Peyer's patch (tissue), 4 donors: Measurements from ENCODE around the gene SCLY. TPM values are rescaled to one million over a fixed set of nuclear protein-coding genes. Genes with fewer than 3 reads are reported as not detected.

Experiments
- DNase-seq, 3 donors: peaks; one replicate each; pipeline ENCODE4 v3.0.0-alpha.2; 2017 to 2019
- H3K27ac ChIP-seq, 4 donors: fragments of 200-600 bp; sonication (generic); one replicate each; pipeline ENCODE4 v1.5.1; 2016 to 2019
- H3K27me3 ChIP-seq, 2 donors: fragments of 200-600 bp; sonication (generic); one replicate each; pipeline ENCODE4 v1.5.1; 2019
- H3K36me3 ChIP-seq, 3 donors: fragments of 200-600 bp; sonication (generic); one replicate each; pipeline ENCODE4 v1.5.1; 2016 to 2019
- H3K4me1 ChIP-seq, 4 donors: fragments of 200-600 bp; sonication (generic); one replicate each; pipeline ENCODE4 v1.5.1; 2016 to 2019
- H3K4me3 ChIP-seq, 4 donors: fragments of 200-600 bp; sonication (generic); 1 replicate in 3 of 4; 2 replicates in 1 of 4; pipeline ENCODE4 v1.5.1; 2016 to 2019; ENCODE audit warnings: mild to moderate bottlenecking in 1 of 4
- H3K9me3 ChIP-seq, 4 donors: fragments of 200-600 bp; sonication (generic); one replicate each; pipeline ENCODE4 v1.5.1; 2016 to 2019; ENCODE audit warnings: mild to moderate bottlenecking in 1 of 4
- POLR2A ChIP-seq, 2 donors: fragments of 450-650 bp; IDR thresholded peaks; one replicate each; pipeline ENCODE4 v1.5.1; 2017; ENCODE audit warnings: antibody characterized with exemption in 2 of 2, mild to moderate bottlenecking in 2 of 2, moderate library complexity in 2 of 2
- total RNA-seq, 4 donors: library from RNA; depleted of rRNA; stranded (reverse); fragments of >200 nt; gene quantifications; one replicate each; pipeline ENCODE4 v1.1.0, GENCODE V29; 2016
- TF ChIP-seq, protein P1 (sequence below), 6 experiments: fragments of 450-650 bp in 4 of 6; fragments of 200-600 bp in 2 of 6; sonication (generic) in 1 of 6; IDR thresholded peaks; one replicate each; pipeline ENCODE4 v1.5.1; 2017 to 2019; ENCODE audit warnings: antibody characterized with exemption in 6 of 6, mild to moderate bottlenecking in 3 of 6, moderate library complexity in 1 of 6

The SCLY gene
- total RNA-seq, 4 donors from 2014 or later: 13.2 to 45.2 (median 24.2) TPM

- no peak overlapping the region for H3K4me3 ChIP-seq
- H3K9me3 ChIP-seq: no peaks in the 10 kb centered on the region
- TF ChIP-seq, protein P1, sequence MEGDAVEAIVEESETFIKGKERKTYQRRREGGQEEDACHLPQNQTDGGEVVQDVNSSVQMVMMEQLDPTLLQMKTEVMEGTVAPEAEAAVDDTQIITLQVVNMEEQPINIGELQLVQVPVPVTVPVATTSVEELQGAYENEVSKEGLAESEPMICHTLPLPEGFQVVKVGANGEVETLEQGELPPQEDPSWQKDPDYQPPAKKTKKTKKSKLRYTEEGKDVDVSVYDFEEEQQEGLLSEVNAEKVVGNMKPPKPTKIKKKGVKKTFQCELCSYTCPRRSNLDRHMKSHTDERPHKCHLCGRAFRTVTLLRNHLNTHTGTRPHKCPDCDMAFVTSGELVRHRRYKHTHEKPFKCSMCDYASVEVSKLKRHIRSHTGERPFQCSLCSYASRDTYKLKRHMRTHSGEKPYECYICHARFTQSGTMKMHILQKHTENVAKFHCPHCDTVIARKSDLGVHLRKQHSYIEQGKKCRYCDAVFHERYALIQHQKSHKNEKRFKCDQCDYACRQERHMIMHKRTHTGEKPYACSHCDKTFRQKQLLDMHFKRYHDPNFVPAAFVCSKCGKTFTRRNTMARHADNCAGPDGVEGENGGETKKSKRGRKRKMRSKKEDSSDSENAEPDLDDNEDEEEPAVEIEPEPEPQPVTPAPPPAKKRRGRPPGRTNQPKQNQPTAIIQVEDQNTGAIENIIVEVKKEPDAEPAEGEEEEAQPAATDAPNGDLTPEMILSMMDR (IDR thresholded peaks at IDR 0.05): no peak
- no peak for TF ChIP-seq POLR2A (IDR thresholded peaks at IDR 0.05)
- no peaks in the 10 kb centered on the region for H3K4me1 ChIP-seq
- H3K27me3 ChIP-seq: no peaks in the 10 kb centered on the region
- peak in 1 of 3 donors; percentile 14 for DNase-seq
- peaks cover 0 to 36% (median 0%) of the 10 kb centered on the region in 3 donors for H3K36me3 ChIP-seq
- H3K27ac ChIP-seq: no peak overlapping the region
Observed at GRCh38 chr2:238083919-238084318, 23.1 kb downstream of the SCLY start.

DNA sequence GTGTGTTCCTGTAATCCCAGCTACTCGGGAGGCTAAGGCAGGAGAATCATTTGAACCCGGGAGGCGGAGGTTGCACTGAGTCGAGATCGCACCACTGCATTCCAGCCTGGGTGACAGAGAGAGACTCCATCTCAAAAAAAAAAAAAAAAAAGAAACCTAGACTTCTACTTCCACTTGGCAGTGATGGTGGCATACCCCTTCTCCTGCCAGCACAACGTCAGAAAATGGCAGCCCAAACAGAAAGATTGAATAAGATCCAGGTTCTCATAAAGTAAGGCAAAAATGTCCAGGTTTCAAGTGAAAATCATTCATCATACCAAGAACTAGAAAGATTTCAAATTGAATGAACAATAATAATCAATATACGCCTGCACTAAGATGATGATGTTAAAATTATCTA is 24.0 kb downstream of the SCLY start:
- Histone ChIP-seq H3K4me1 (no peaks in the 10 kb centered on the region), H3K9me3 (no peaks in the 10 kb centered on the region), H3K4me3 (no peak overlapping the region), H3K27ac (no peak overlapping the region), H3K36me3 (peaks cover 0 to 36% (median 0%) of the 10 kb centered on the region in 3 donors), H3K27me3 (no peaks in the 10 kb centered on the region)
- peak in 1 of 3 donors; percentile 22 for DNase-seq
- TF ChIP-seq, protein P1 (IDR thresholded peaks at IDR 0.05): no peak
- no peak for TF ChIP-seq POLR2A (IDR thresholded peaks at IDR 0.05)

GRCh38 chr2:238085899-238086298 is 25.1 kb downstream of the SCLY start:
- Histone ChIP-seq H3K9me3 (no peaks in the 10 kb centered on the region), H3K4me3 (no peak overlapping the region), H3K36me3 (peaks cover 0 to 31% (median 0%) of the 10 kb centered on the region in 3 donors), H3K4me1 (no peaks in the 10 kb centered on the region), H3K27ac (no peak overlapping the region), H3K27me3 (no peaks in the 10 kb centered on the region)
- TF ChIP-seq, protein P1 (IDR thresholded peaks at IDR 0.05): no peak
- no peak for TF ChIP-seq POLR2A (IDR thresholded peaks at IDR 0.05)
- no peak for DNase-seq

DNA sequence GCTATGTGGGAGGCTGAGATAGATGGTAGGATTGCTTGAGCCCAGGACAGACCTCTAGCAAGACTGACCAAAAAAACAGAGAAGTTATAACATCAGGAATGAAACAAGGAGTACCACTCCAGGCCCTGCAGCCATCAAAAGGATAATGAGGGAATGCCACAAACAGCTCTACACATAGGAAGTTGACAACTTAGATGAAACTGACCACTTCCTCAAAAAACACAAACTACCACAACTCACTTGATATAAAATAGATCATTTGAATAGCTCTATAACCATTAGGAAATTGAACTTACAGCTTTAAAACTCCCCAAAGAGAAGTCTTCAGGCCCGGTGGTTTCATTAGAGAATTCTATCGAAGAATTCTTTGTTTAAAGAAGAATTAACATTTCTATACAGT is 26.4 kb downstream of the SCLY start:
- peaks cover 0 to 22% (median 0%) of the 10 kb centered on the region in 3 donors for H3K36me3 ChIP-seq
- no peak overlapping the region for H3K27ac ChIP-seq
- TF ChIP-seq, protein P1 (IDR thresholded peaks at IDR 0.05): no peak
- no peak for TF ChIP-seq POLR2A (IDR thresholded peaks at IDR 0.05)
- H3K4me1 ChIP-seq: no peaks in the 10 kb centered on the region
- no peaks in the 10 kb centered on the region for H3K27me3 ChIP-seq
- DNase-seq: no peak
- no peaks in the 10 kb centered on the region for H3K9me3 ChIP-seq
- H3K4me3 ChIP-seq: no peak overlapping the region

DNA sequence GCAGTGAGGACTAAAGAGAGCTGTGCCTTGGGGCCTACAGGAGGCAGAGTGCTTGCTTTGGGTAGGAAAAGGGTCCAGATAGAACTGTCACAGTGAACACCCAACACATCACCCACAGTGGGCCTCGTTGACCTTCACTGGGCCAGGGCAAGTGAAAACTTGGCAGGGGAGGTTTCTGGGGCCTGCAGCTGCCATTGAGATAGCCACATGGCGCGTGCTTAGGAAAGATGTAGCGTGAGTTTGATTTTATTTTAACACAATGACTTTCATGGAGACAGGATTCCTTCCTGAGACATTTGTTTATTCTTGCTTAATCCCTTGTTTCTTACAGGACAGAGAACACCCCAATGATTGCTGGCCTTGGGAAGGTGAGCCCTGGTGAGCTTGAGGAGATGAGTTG is 30.1 kb downstream of the SCLY start:
- Histone ChIP-seq H3K36me3 (peaks cover 0 to 4% (median 0%) of the 10 kb centered on the region in 3 donors), H3K4me1 (no peaks in the 10 kb centered on the region), H3K27ac (no peak overlapping the region), H3K27me3 (no peaks in the 10 kb centered on the region), H3K4me3 (no peak overlapping the region), H3K9me3 (no peaks in the 10 kb centered on the region)
- no peak for TF ChIP-seq POLR2A (IDR thresholded peaks at IDR 0.05)
- TF ChIP-seq, protein P1 (IDR thresholded peaks at IDR 0.05): no peak
- peak in 1 of 3 donors; percentile 29 for DNase-seq
